Measurements from ENCODE around the gene SDHAF1.

DNA sequence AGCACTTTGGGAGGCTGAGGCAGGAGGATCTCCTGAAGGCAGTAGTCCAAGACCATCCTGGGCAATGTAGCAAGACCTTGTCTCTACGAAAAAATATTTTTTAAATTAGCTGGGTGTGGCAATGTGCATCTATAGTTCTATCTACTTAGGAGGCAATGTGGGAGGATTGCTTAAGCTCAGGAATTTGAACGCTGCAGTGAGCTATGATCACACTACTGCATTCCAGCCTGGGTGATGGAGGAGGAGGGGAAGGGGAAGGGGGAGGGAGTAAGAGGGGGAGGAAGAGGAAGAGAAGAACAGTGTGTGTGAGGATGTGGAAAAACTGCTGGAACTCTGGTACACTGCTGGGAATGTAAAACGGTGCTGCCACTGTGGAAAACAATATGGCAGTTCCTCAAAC lies 46.8 kb downstream of the SDHAF1 start:
- TF ChIP-seq JUND (IDR thresholded peaks at IDR 0.05; ENCODE audit: low read length) (no peak), RAD21 (IDR thresholded peaks at IDR 0.05 in 1 of 2, conservative IDR thresholded peaks at IDR 0.05 in 1 of 2; ENCODE audit: low read depth in 2 of 2, low read length in 2 of 2) (no peak), MAX (IDR thresholded peaks at IDR 0.05) (no peak), POU5F1 (IDR thresholded peaks at IDR 0.05; ENCODE audit: low read depth, low read length) (no peak), EZH2 (IDR thresholded peaks at IDR 0.05; ENCODE audit: low read depth, low read length, severe bottlenecking) (no peak), EP300 (IDR thresholded peaks at IDR 0.05; ENCODE audit: borderline replicate concordance in 1 of 2, low read depth in 2 of 2, low read length in 2 of 2) (no peak), ASH2L (IDR thresholded peaks at IDR 0.05; ENCODE audit: low read length) (no peak)

Data from H1 (cell line).